Ishikawa (cell line): ENCODE results near the gene AMPH.

Source experiments
- CEBPB ChIP-seq: IDR thresholded peaks from 2 replicates; pipeline ENCODE4 v1.6.1; 2012
- CREB1 ChIP-seq: IDR thresholded peaks from 2 replicates; pipeline ENCODE4 v1.6.1; 2012; ENCODE audit warnings: low read depth
- EGR1 ChIP-seq: IDR thresholded peaks from 2 replicates; pipeline ENCODE4 v1.6.1; 2012
- EP300 ChIP-seq: IDR thresholded peaks from 2 replicates; pipeline ENCODE4 v1.6.1; 2012; ENCODE audit warnings: borderline replicate concordance
- FOXM1 ChIP-seq: IDR thresholded peaks from 2 replicates; pipeline ENCODE4 v1.6.1; 2012; ENCODE audit warnings: low read depth, borderline replicate concordance
- MAX ChIP-seq: IDR thresholded peaks from 2 replicates; pipeline ENCODE4 v1.6.1; 2012
- NFIC ChIP-seq: IDR thresholded peaks from 2 replicates; pipeline ENCODE4 v1.6.1; 2012
- RAD21 ChIP-seq: IDR thresholded peaks from 2 replicates; pipeline ENCODE4 v1.6.1; 2012; ENCODE audit warnings: low read depth
- REST ChIP-seq: IDR thresholded peaks from 2 replicates; pipeline ENCODE4 v1.6.1; 2012; ENCODE audit warnings: low read depth, mild to moderate bottlenecking
- TAF1 ChIP-seq: IDR thresholded peaks from 2 replicates; pipeline ENCODE4 v1.6.1; 2012; ENCODE audit warnings: low read depth, mild to moderate bottlenecking
- TCF12 ChIP-seq: IDR thresholded peaks from 2 replicates; pipeline ENCODE4 v1.6.1; 2012; ENCODE audit warnings: low read depth
- TEAD4 ChIP-seq: IDR thresholded peaks from 2 replicates; pipeline ENCODE4 v1.6.1; 2012
- USF1 ChIP-seq: IDR thresholded peaks from 2 replicates; pipeline ENCODE4 v1.6.1; 2012
- YY1 ChIP-seq: IDR thresholded peaks from 2 replicates; pipeline ENCODE4 v1.6.1; 2012; ENCODE audit warnings: low read depth
- ZBTB7A ChIP-seq: IDR thresholded peaks from 2 replicates; pipeline ENCODE4 v1.6.1; 2012; ENCODE audit warnings: low read depth

Gene AMPH

GRCh38 chr7:38574086-38574485, 57.1 kb downstream of the AMPH start:
- TF ChIP-seq RAD21 (no peak), MAX (no peak), EGR1 (no peak), TAF1 (no peak), YY1 (no peak), TCF12 (no peak), USF1 (no peak), REST (no peak), CEBPB (no peak), EP300 (no peak), NFIC (no peak)

GRCh38 chr7:38568497-38568896, 62.7 kb downstream of the AMPH start:
- TF ChIP-seq CEBPB (no peak), TCF12 (no peak), TEAD4 (no peak), MAX (no peak)

- no peak for TF ChIP-seq ZBTB7A
- TF ChIP-seq NFIC, result no peak
- no peak for TF ChIP-seq EP300
Measured at GRCh38 chr7:38565289-38565688, 65.9 kb downstream of the AMPH start.

GRCh38 chr7:38563741-38564140, 67.4 kb downstream of the AMPH start:
- TF ChIP-seq TEAD4, result no peak
- TF ChIP-seq CREB1, result no peak
- TF ChIP-seq TAF1, result no peak
- no peak for TF ChIP-seq EP300
- TF ChIP-seq FOXM1, result no peak
- TF ChIP-seq RAD21, result no peak
- no peak for TF ChIP-seq REST
- TF ChIP-seq YY1, result no peak
- no peak for TF ChIP-seq EGR1
- TF ChIP-seq MAX, result no peak
- no peak for TF ChIP-seq ZBTB7A
- TF ChIP-seq NFIC, result no peak
- TF ChIP-seq USF1, result no peak
- no peak for TF ChIP-seq TCF12
- TF ChIP-seq CEBPB, result no peak

GRCh38 chr7:38561166-38561565, 70.0 kb downstream of the AMPH start:
- no peak for TF ChIP-seq CEBPB
- TF ChIP-seq TAF1, result no peak
- TF ChIP-seq RAD21, result no peak
- no peak for TF ChIP-seq CREB1
- no peak for TF ChIP-seq TCF12
- TF ChIP-seq YY1, result no peak
- TF ChIP-seq EP300, result no peak
- TF ChIP-seq ZBTB7A, result no peak
- TF ChIP-seq EGR1, result no peak

- TF ChIP-seq CREB1 (no peak), CEBPB (no peak), USF1 (no peak), NFIC (no peak), REST (no peak), YY1 (no peak), TEAD4 (no peak), RAD21 (no peak), MAX (no peak), FOXM1 (no peak)
Measured at GRCh38 chr7:38558761-38559345, 72.3 kb downstream of the AMPH start.
